Cerebellar cortex (tissue), 1 donor: ENCODE data around the gene SEMA6D.

Experiments used
- DNase-seq: peaks from one replicate; pipeline ENCODE4 v3.0.0-alpha.2; 2015; ENCODE audit warnings: low spot score

SEMA6D gene

DNA sequence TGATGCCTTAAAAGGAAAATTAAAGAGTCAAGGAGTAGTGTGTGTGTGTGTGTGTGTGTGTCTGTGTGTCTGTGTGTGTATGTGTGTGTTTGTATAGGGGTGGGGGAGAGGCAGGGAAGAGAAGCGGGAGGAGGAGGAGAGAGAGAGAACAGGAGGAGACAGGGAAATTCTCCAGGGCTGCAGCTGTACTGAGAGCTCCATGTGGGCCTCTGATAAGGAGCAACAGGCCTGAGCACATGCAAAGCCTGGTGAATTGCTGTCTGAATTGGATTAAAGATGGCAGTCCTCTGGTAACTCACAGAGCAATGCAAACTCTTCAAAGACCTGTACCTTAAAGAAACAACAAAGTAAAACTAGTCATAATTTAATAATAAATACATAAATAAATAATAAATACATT, 70.6 kb downstream of the SEMA6D start:
- no peak for DNase-seq

DNA sequence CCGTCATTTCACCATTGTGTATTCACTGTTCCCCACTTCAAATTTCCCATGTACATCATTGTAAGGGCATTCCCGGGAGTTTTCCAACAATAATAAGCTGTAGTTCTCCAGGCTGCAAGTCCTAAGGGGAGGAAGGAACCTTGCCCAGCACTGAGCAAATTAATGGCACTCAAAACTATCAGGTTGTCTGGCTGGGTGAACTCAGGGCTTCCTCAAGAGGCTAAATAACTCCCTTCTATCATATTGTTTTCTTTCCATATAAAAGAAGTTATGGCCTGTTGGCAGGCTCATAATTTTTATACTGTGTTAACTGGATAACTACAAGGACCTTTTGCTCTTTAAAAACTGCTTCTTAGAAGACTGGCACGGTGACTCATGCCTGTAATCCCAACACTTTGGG, 71.4 kb downstream of the SEMA6D start:
- no peak for DNase-seq

DNA sequence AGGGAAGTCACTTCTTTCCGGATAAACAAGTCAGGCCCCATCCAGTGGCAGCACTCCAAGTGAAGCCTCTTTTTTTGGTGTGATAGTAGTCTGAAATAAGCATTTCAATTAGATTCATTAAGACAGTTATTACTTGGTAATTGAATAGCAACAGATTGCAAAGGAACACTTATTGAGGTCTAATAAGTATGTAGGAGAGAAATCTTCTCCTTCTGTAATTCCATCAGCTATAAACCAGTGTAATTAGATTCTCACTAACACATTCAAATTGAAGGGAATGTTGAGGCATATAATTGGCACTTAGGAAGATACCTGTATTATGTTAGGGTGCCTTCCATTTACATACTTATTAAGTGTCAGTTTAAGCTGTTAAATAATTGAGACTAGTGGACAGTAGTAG, 73.9 kb downstream of the SEMA6D start:
- DNase-seq, result no peak

DNA sequence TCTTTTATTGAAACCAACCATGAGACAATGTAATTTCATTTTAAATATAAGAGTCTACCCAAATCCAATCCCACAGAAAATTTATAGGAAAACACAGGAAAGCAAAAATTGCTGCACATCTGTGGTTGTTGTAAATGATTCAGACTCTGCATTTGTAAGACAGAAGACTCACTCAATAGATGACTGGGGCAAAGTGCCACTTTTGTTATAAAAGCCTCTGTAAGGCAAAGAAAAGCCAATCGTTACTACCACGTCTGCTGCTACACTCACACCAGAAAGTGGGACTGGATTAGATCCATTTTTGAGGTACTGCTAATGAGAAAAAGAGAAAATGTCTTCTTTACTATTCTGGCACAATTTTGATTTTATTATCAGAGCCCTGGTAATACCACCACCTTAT, 74.9 kb downstream of the SEMA6D start:
- no peak for DNase-seq

DNA sequence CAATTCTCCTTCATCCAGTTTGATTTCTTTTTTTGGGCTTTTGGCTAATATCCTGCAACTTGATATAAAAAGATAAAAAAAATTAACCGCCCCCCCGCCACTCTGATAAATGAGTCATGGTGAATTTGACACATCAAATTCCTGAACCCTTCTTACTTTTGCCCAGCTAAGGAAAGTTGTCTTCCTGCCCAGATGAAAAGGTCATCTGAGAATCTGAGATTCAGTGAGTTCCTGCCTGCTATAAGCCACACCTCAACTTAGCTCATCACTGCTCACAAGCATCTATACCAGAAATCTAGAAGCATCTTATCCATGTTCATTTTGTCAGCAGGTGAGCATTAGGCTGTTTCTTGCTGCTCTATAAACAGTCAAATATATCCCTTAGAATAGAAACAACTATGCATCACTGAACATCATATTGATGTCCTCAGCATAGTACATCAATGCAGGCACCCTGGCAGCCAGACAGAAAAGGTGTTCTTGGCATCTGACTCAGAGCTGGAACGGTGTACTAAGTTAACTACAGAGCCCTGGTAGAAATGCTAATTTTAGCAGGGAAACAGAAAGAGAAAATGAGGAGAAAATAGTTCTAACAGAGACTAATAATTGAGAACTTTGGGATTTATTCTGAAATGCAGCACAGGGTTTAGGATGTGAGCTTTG, 77.1 kb downstream of the SEMA6D start:
- no peak for DNase-seq

DNA sequence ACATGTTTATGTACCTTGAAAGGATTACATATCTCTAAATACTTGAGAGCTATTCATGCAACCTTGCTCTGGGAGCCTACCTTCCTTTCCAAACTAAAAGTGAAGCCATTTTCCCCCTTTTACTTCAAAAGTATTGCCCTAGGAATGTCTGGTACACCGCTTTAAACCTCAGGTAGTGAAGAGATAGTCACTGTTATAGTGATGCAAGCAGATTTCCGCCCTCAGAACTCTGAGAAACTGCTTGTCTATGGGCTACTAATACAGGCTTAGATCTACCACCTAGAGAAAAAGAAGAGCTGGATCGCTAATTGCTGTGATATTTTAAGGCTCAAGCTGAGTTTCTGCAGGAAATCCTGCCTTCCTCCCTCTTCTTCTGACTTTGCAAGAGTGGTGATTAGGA, 78.6 kb downstream of the SEMA6D start:
- no peak for DNase-seq

DNA sequence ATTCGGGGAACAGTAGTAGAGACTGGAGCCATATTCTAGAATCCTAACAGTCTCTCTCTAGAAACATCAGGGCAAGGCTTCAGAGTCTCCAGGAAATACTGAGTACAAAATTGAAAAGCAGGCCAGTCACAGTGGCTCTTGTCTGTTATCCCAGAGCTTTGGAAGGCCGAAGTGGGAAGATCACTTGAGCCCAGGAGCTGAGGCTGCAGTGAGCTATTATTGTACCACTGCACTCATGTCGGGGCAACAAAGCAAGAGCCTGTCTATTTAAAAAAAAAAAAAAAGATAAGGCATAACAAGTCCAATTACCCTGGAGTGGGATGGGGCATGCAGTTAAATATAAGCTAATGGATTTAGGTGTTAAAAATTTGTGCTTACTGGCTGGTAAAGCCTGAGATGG, 79.0 kb downstream of the SEMA6D start:
- no peak for DNase-seq

DNA sequence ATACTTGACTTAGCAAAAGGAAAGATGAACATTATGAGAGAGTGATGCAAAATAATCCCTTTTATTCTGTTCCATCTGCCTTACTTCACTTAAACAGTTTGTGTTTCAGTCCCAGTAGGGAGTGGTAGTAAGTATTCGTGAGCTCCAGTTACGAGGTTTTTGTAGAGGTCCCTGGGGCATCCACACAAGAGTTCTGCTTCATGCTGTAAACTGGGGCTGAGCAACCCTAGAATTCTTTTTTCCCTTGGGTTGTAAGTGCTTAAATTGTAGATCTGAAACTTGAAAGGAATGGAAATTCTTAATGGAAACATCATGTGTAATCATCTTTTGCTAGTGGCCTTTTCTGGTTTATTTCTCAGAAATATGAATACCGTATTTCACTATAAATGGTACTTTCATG, 79.5 kb downstream of the SEMA6D start:
- no peak for DNase-seq

DNA sequence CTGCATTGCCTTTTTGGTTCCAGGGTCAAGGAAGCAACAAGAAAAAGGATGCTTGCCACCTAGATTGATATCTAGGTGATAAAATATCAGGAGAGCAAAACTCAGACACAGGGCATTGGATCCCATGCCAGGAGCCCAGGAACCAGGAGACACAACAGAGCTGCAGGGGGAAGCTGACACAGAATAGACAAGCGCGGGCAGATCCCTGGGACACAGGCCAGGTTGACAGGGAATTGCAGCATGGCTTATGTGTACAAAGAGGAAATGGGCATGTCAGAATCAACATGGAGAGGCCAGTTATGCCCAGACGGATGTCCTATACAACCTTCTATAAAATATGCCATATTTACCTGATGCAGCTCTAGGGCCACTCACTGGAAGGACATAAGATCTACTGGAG, 84.2 kb downstream of the SEMA6D start:
- DNase-seq, result no peak

DNA sequence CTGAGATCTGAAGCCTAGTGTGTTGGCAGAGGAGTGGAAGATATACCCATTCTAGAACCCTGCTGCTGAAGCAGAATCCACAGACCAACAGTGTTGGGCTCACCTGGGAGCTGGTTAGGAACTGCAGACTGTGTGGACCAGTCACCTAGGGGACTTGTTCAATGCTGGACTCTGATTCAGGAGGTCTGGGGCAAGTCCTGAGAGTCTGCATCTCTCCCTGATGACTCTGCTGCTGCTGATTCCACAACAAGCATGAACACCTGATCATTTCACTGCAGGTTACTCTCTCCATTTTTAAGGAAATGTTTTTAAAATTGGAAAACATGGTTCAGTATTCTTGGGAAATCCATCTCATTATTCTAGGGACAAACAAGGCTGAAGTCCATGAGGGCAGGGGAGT, 84.9 kb downstream of the SEMA6D start:
- no peak for DNase-seq

DNA sequence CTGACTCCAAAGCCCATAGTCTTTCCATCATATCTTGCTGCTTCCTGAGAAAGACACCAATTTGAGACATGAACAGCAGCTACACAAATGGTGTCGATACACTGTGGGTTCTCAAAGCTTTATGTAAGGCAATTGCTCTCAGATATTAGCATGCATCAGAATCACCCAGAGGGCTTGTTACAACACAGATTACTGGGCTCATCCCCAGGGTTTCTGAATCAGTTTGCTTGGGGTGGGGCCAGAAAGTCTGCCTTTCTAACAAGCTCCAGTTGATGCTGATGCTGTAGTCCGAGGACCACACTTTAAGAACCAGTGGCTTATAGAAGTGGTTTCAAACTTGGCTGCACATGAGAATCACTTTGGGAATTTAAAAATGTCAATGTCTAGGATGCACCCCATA, 86.5 kb downstream of the SEMA6D start:
- no peak for DNase-seq

DNA sequence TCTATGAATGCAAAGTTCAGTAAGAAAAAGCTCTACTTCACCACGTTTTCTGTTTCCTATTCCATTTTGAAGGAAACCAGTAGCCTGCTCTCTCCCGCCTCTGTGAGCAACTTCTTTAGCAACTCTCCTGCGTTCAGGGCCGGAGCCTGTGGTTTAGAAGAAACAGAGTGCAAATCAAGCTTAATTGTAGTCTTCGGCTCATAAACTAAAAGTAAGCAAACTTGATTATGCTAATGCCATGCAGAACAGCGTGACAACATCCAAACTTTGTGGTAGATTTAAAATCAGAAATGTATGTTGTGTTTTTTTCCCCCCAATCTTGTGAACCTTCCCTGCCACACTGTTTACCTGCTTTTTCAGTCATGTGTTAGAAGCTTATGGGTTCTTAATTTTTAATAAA, 87.4 kb downstream of the SEMA6D start:
- no peak for DNase-seq

DNA sequence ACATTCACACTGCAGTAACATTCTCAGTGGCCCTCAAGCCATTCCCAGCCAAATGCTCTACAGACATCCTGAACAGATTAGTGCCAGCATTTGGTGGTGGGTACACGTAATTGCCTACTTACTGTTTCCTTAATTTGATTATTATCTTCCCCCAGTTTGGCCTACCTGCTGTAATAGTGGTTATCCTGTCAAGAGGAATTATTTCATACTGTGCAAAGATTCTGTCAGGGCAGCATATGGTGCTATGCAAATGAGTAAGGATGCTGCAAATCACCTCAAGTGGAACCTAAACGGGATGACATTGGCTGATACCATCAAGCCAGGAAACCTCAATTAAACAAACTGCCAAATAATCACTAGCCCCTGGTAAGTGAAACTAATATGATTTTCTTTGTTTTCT, 88.7 kb downstream of the SEMA6D start:
- DNase-seq, result peak; percentile 77

DNA sequence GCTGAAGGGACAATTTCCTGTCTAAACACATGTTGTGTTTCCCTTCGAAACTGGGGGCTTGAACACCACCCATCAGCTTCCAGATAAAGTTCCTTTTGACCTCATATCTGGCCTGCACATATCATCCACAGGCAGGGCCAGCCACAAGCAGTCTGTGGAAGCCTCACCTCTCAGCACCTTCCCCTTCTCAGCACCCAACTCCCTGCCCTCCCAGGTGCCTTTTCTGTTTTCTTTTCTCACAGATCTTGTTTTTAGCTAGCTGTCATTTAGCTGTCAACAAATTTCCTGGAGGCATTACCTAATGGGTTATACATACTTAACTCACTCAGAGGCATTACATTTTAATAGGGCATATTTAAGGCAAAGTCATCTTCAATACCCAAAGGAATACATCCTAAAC, 93.9 kb downstream of the SEMA6D start:
- DNase-seq, result no peak

DNA sequence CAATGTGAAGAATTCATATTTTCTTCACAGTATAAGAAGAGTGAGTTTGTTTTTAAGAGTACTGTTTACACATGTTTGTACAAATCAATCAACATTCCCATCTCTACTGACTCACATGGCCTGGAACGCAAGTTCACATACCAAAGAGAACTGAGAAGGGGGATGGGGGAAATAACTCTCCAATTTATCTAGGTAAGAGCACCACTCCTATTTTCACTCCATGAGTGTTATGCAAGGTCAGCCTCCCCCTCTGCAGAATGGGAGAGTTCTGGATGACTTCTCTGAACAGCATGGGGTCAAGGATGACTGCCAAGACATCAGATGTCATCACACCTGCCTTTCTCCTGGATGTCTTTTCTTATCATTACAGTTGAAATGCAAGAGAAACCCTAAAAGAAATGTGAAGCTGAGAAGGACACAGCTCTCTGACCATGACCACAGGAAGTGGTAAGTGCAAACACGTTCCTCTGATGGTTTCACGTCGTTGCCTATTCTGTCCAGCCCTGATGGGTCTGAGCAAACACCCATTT, 95.2 kb downstream of the SEMA6D start:
- DNase-seq, result no peak

DNA sequence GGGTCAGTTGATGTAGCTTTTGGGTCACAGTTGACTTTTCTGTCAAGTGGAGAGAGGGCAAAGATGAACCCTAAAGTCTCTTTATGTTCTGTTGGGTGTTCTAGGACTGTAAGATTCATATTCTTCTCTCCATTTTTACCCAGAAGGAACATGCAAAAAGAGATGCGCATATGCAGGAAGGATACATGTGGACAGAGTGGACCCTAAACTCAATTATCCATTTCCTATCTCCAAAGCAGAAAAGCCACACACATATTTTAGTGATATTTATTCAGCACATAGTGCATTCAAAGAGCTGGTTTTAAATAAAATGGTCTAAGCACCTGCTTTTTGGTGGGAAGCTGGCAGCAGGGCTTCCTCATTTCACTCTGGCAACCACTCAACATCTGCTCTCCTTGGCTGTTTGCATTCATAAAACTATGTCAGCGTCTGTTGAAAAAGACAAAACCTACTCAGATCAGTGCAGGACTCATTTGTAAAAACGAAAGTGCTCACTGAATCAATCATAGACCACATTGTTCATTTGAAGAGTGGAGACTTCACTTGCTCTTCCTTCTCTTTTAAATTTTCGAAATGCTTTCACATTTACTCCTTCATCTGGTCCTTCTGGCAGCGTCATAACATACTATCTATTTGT, 96.6 kb downstream of the SEMA6D start:
- no peak for DNase-seq

DNA sequence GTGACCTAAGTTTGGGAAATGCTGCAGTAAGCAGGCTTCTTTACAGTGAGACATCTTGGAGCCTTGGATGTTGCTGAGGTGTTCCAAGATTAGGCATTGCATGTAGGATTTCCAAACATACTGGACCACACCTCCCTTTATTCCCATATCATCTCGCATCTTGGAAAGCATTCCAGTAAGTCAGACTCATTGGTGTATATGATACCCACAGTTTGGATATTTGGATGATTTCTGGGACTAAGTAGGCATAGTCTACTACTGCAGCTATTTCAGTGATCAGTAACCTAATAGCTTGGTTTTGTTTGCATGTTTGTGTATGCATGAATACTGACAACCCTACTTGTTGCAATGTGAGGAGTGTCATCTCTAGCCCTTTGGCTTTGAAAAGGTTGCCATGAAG, 97.3 kb downstream of the SEMA6D start:
- no peak for DNase-seq

DNA sequence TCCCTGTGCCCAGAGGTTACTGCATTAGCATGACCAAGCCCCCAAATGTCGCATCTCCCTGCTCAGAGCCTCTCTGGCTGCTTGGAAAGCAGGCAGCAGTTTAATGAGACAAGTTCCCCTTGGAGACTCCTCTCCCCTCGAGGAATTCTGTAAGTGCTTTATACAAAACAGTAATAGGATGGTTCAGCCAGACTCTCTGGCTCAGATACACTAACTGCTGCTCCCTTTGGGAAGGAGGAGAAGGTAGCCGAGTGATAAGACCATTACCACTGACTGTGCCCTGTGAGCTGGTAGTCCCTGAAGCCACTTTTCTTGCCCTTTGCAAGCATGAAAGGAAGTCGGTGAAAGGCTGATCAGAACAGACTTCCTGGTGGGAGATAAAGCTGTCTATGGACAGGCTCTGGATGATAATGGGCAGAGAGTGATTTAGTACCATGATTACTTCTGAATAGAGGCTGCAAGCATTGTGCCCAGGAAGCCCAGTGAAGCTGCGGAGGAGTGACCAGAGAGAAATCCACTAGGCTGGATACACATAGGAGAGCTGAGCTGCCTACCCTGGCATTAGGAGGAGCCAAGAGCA, 100.8 kb downstream of the SEMA6D start:
- no peak for DNase-seq

DNA sequence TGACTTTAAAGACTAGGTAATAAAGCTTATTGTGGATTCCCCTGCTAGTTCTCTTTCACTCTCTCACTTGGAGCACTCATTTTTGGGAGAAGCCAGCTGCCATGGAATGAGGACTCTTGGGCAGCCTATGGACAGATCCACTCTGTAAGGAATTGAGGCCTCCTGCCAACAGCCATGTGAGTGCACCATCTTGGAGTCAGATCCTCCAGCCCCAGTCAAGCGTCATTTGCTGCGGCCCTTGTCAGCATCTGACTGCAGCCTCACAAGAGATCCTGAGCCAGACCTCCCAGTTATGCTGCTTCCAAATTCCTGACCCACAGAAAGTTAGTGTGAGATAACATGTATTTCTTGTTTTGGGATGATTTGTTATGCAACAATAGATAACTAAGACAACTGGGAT, 101.9 kb downstream of the SEMA6D start:
- no peak for DNase-seq

DNA sequence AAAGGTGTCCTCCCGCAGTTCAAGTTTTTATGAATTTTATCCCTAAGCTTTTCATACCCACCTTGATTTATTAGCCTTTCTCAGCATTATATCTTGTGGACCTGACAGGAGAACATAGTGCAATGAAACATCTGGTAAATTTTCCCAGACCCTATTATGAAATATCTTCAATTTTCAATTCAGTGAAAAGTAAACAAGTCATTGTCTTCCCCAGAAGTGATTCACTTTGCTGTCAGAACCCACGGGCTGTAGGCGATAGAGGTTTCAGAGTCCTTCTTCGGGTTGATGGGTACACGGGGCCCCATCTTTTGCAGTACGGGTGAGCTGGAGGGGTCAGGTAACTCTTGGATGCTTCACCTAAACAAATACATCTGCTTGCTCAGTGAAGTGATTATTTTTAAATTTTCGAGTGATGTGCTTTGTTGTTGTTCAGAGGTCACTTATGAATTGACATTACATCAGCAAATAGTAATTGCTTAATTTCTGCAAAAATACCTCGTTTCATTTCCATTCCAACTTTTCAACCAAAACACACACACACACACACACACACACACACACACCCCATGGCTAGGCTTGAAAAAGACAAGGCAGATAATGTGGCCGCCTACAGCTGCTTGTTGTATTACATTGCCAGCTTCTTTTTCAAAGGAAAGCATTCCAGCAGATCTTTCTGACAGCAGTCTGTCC, 102.9 kb downstream of the SEMA6D start:
- DNase-seq, result no peak

DNA sequence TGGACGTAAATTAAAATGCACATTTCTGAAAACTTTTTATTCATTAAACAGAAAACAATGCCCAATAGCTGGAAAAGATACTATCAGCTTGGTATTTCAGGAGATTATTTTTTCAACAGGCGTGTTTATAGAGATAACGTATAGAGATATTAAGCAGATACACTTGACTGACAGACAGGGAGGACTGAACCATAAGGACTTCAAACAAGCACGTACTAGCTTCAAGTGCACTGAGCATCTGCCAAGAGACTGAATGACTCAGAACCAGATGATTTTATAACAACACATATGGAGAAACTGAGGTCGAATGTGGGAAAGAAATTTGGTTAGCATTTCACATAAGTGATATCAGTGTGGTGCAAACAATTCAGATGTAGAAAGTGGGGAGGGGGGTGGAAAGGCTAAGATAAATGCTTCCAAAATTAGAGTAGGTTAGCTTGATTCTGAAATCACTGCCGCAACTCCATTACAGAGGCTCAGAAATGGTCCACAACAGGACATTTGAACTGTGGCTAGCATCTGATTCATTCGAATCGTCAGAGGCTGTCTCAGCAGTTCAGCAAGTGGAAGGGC, 103.5 kb downstream of the SEMA6D start:
- no peak for DNase-seq

DNA sequence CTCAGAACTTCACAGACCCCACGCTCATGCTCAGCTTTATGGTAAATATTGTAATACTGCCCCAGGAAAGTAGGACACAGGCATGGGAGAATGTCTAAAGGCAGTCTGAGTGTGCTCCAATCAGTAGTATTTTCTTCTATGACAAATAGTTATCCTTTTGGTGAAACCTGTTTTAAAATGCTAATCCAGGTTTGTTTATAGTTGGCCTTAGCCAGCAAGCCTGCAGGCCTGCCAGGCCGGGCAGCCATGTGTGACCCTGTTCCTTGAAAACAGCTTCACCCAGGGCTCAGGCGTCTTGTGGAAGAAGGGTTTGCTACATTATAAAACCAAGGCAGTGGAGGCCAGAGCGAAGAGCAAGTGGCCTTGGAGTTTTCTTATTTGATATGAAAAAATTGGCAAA, 104.7 kb downstream of the SEMA6D start:
- DNase-seq, result no peak
